ENCODE results near the gene ZBTB20.

ZBTB20 gene

GRCh38 chr3:115161168-115161834 is 14.2 kb upstream of the ZBTB20 start:
- Mint-ChIP-seq H3K4me3 (no peak overlapping the region), H3K4me1 (peaks cover 33% of the 10 kb centered on the region), H3K27me3 (no peaks in the 10 kb centered on the region), H3K9me3 (peaks cover 3% of the 10 kb centered on the region), H3K36me3 (ENCODE audit: low read depth) (peaks cover 2% of the 10 kb centered on the region), H3K27ac (no peak overlapping the region)
- DNase-seq (no peak), ATAC-seq (no peak)

- peaks cover 3% of the 10 kb centered on the region for H3K9me3 Mint-ChIP-seq
- no peak overlapping the region for H3K4me3 Mint-ChIP-seq
- H3K4me1 Mint-ChIP-seq = peaks cover 26% of the 10 kb centered on the region
- ATAC-seq (peak; percentile 54), DNase-seq (no peak)
- H3K27ac Mint-ChIP-seq = peak overlapping the region; percentile 27
- no peaks in the 10 kb centered on the region for H3K27me3 Mint-ChIP-seq
- H3K36me3 Mint-ChIP-seq (ENCODE audit: low read depth) = peaks cover 2% of the 10 kb centered on the region
Observed at GRCh38 chr3:115160295-115160694, 13.2 kb upstream of the ZBTB20 start.

GRCh38 chr3:115156046-115156654 is 9.1 kb upstream of the ZBTB20 start:
- Mint-ChIP-seq H3K27me3 (no peaks in the 10 kb centered on the region), H3K9me3 (no peaks in the 10 kb centered on the region), H3K36me3 (ENCODE audit: low read depth) (no peaks in the 10 kb centered on the region), H3K27ac (no peak overlapping the region), H3K4me1 (peaks cover 6% of the 10 kb centered on the region), H3K4me3 (no peak overlapping the region)
- no peak for ATAC-seq
- no peak for DNase-seq

- H3K4me3 Mint-ChIP-seq = no peak overlapping the region
- H3K9me3 Mint-ChIP-seq = no peaks in the 10 kb centered on the region
- no peaks in the 10 kb centered on the region for H3K27me3 Mint-ChIP-seq
- ATAC-seq = no peak
- no peak for DNase-seq
- H3K36me3 Mint-ChIP-seq (ENCODE audit: low read depth) = no peaks in the 10 kb centered on the region
- H3K4me1 Mint-ChIP-seq = no peaks in the 10 kb centered on the region
- H3K27ac Mint-ChIP-seq = no peak overlapping the region
Observed at GRCh38 chr3:115154611-115155010, 7.5 kb upstream of the ZBTB20 start.

GRCh38 chr3:115151921-115152320 is 4.8 kb upstream of the ZBTB20 start:
- H3K36me3 Mint-ChIP-seq (ENCODE audit: low read depth) = no peaks in the 10 kb centered on the region
- no peaks in the 10 kb centered on the region for H3K27me3 Mint-ChIP-seq
- DNase-seq = no peak
- H3K4me3 Mint-ChIP-seq = no peak overlapping the region
- no peaks in the 10 kb centered on the region for H3K9me3 Mint-ChIP-seq
- no peak overlapping the region for H3K27ac Mint-ChIP-seq
- H3K4me1 Mint-ChIP-seq = peaks cover 5% of the 10 kb centered on the region
- no peak for ATAC-seq

GRCh38 chr3:115148142-115148790 is 1.2 kb upstream of the ZBTB20 start:
- peak overlapping the region; percentile 96 for H3K27ac Mint-ChIP-seq
- peaks cover 26% of the 10 kb centered on the region for H3K4me1 Mint-ChIP-seq
- ATAC-seq (no peak), DNase-seq (no peak)
- no peaks in the 10 kb centered on the region for H3K9me3 Mint-ChIP-seq
- H3K36me3 Mint-ChIP-seq (ENCODE audit: low read depth) = no peaks in the 10 kb centered on the region
- no peaks in the 10 kb centered on the region for H3K27me3 Mint-ChIP-seq
- peak overlapping the region; percentile 93 for H3K4me3 Mint-ChIP-seq

GRCh38 chr3:115147329-115148141 is 447 bp upstream of the ZBTB20 start:
- Mint-ChIP-seq H3K4me3 (peak overlapping the region; percentile 93), H3K36me3 (ENCODE audit: low read depth) (peaks cover 4% of the 10 kb centered on the region), H3K27ac (peak overlapping the region; percentile 96), H3K4me1 (peaks cover 31% of the 10 kb centered on the region), H3K27me3 (no peaks in the 10 kb centered on the region), H3K9me3 (no peaks in the 10 kb centered on the region)
- ATAC-seq (peak; percentile 87), DNase-seq (peak; percentile 91)

- H3K9me3 Mint-ChIP-seq = no peaks in the 10 kb centered on the region
- no peaks in the 10 kb centered on the region for H3K27me3 Mint-ChIP-seq
- H3K4me1 Mint-ChIP-seq = peaks cover 38% of the 10 kb centered on the region
- peak overlapping the region; percentile 84 for H3K27ac Mint-ChIP-seq
- H3K4me3 Mint-ChIP-seq = peak overlapping the region; percentile 93
- H3K36me3 Mint-ChIP-seq (ENCODE audit: low read depth) = peaks cover 4% of the 10 kb centered on the region
- ATAC-seq = peak; percentile 5
- DNase-seq = peak; percentile 27
Observed at GRCh38 chr3:115146032-115146417, 1.1 kb downstream of the ZBTB20 start.

GRCh38 chr3:115141033-115141757 is 5.9 kb downstream of the ZBTB20 start:
- Mint-ChIP-seq H3K27ac (no peak overlapping the region), H3K4me3 (no peak overlapping the region), H3K36me3 (ENCODE audit: low read depth) (peaks cover 4% of the 10 kb centered on the region), H3K9me3 (no peaks in the 10 kb centered on the region), H3K4me1 (peaks cover 49% of the 10 kb centered on the region), H3K27me3 (no peaks in the 10 kb centered on the region)
- DNase-seq (no peak), ATAC-seq (no peak)

GRCh38 chr3:115139072-115139471 is 8.0 kb downstream of the ZBTB20 start:
- Mint-ChIP-seq H3K27me3 (no peaks in the 10 kb centered on the region), H3K4me1 (peaks cover 33% of the 10 kb centered on the region), H3K27ac (no peak overlapping the region), H3K36me3 (ENCODE audit: low read depth) (peaks cover 4% of the 10 kb centered on the region), H3K4me3 (no peak overlapping the region), H3K9me3 (no peaks in the 10 kb centered on the region)
- DNase-seq = no peak
- ATAC-seq = no peak

GRCh38 chr3:115134648-115135347 is 12.3 kb downstream of the ZBTB20 start:
- Mint-ChIP-seq H3K27me3 (no peaks in the 10 kb centered on the region), H3K4me1 (peaks cover 13% of the 10 kb centered on the region), H3K9me3 (peaks cover 6% of the 10 kb centered on the region), H3K36me3 (ENCODE audit: low read depth) (no peaks in the 10 kb centered on the region), H3K27ac (no peak overlapping the region), H3K4me3 (no peak overlapping the region)
- DNase-seq (no peak), ATAC-seq (no peak)

- ATAC-seq = no peak
Observed at GRCh38 chr3:115127208-115127607, 19.9 kb downstream of the ZBTB20 start.

GRCh38 chr3:115120597-115120996 is 26.5 kb downstream of the ZBTB20 start:
- peaks cover 6% of the 10 kb centered on the region for H3K36me3 Mint-ChIP-seq (ENCODE audit: low read depth)
- DNase-seq (no peak), ATAC-seq (no peak)
- no peak overlapping the region for H3K27ac Mint-ChIP-seq
- peaks cover 14% of the 10 kb centered on the region for H3K4me1 Mint-ChIP-seq
- no peak overlapping the region for H3K4me3 Mint-ChIP-seq
- no peaks in the 10 kb centered on the region for H3K9me3 Mint-ChIP-seq
- H3K27me3 Mint-ChIP-seq = no peaks in the 10 kb centered on the region

More at GRCh38 chr3:115127208-115127607, 19.9 kb downstream of the ZBTB20 start:
- Mint-ChIP-seq H3K9me3 (peaks cover 4% of the 10 kb centered on the region), H3K4me3 (no peak overlapping the region), H3K27ac (no peak overlapping the region), H3K27me3 (no peaks in the 10 kb centered on the region), H3K4me1 (peaks cover 3% of the 10 kb centered on the region), H3K36me3 (ENCODE audit: low read depth) (no peaks in the 10 kb centered on the region)
- DNase-seq = no peak

All from activated naive CD8-positive, alpha-beta T cell treated with anti-CD3 and anti-CD28 coated beads, Interleukin-2, amount 50 U/mL, for 24 hours (primary cell).